CD14-positive monocyte (primary cell): ENCODE data around the gene GIMAP8. TPM values are rescaled to one million over a fixed set of nuclear protein-coding genes. Genes with fewer than 3 reads are reported as not detected.

ENCODE experiments used
- DNase-seq, 3 donors: peaks; one replicate each; pipeline ENCODE4 v3.0.0-alpha.2; 2011 to 2022
- H2AFZ ChIP-seq: 2 replicates; pipeline ENCODE4 v1.6.0; 2012; ENCODE audit warnings: mild to moderate bottlenecking, low read depth, low read length, inconsistent platforms; ENCODE audit not compliant: insufficient read depth, poor library complexity, severe bottlenecking
- H3K27ac ChIP-seq, 2 donors: 1 replicate in 1 of 2; 2 replicates in 1 of 2; pipeline ENCODE4 v1.5.1; 2012 to 2013; ENCODE audit warnings: low read length in 2 of 2, control low read depth in 1 of 2, inconsistent platforms in 1 of 2, low read depth in 1 of 2, mild to moderate bottlenecking in 1 of 2
- H3K27me3 ChIP-seq, 2 donors: one replicate each; pipeline versions ENCODE4 v1.6.0 to v1.6.1; 2011 to 2013; ENCODE audit warnings: low read length in 2 of 2; ENCODE audit not compliant: control insufficient read depth in 2 of 2, insufficient read depth in 2 of 2
- H3K36me3 ChIP-seq, 2 donors: replicated peaks in 1 of 2; 1 replicate in 1 of 2; 2 replicates in 1 of 2; pipeline versions ENCODE4 v1.5.1 to v1.6.1; 2012 to 2013; ENCODE audit warnings: low read length in 2 of 2, control low read depth in 1 of 2, inconsistent platforms in 1 of 2, mild to moderate bottlenecking in 1 of 2; ENCODE audit not compliant: insufficient read depth in 2 of 2, control insufficient read depth in 1 of 2
- H3K4me1 ChIP-seq, 2 donors: 1 replicate in 1 of 2; 2 replicates in 1 of 2; pipeline versions ENCODE4 v1.5.1 to v1.6.1; 2012 to 2013; ENCODE audit warnings: low read length in 2 of 2, control low read depth in 1 of 2, inconsistent platforms in 1 of 2, mild to moderate bottlenecking in 1 of 2, moderate library complexity in 1 of 2; ENCODE audit not compliant: insufficient read depth in 2 of 2, control insufficient read depth in 1 of 2
- H3K4me2 ChIP-seq: replicated peaks from 2 replicates; pipeline ENCODE3; 2012; ENCODE audit warnings: low read length, moderate library complexity, mild to moderate bottlenecking; ENCODE audit not compliant: poor library complexity, severe bottlenecking; ENCODE audit errors: extremely low read depth
- H3K4me3 ChIP-seq, 3 experiments: fragments of 200-600 bp in 1 of 3; sonication (generic) in 1 of 3; replicated peaks in 1 of 3; 1 replicate in 2 of 3; 2 replicates in 1 of 3; pipeline ENCODE4 v1.5.1; 2011 to 2013; ENCODE audit warnings: low read length in 3 of 3, mild to moderate bottlenecking in 3 of 3, control low read depth in 2 of 3, low read depth in 2 of 3, inconsistent platforms in 1 of 3, moderate library complexity in 1 of 3
- H3K79me2 ChIP-seq: 2 replicates; pipeline ENCODE4 v1.6.0; 2012; ENCODE audit warnings: mild to moderate bottlenecking, control low read depth, inconsistent platforms, low read length, moderate library complexity; ENCODE audit not compliant: insufficient read depth
- H3K9ac ChIP-seq: 2 replicates; pipeline ENCODE4 v1.6.0; 2017; ENCODE audit warnings: low read length, mild to moderate bottlenecking; ENCODE audit not compliant: insufficient read depth, poor library complexity, severe bottlenecking
- H3K9me3 ChIP-seq, 2 donors: replicated peaks in 1 of 2; 1 replicate in 1 of 2; 2 replicates in 1 of 2; pipeline versions ENCODE4 v1.5.1 to v1.6.1; 2012 to 2013; ENCODE audit warnings: low read length in 2 of 2, control low read depth in 1 of 2; ENCODE audit not compliant: control insufficient read depth in 1 of 2, insufficient read depth in 1 of 2
- H4K20me1 ChIP-seq: 2 replicates; pipeline ENCODE4 v1.6.0; 2012; ENCODE audit warnings: mild to moderate bottlenecking, low read length, control low read depth, moderate library complexity; ENCODE audit not compliant: insufficient read depth
- H3K27ac Mint-ChIP-seq, 7 donors: one replicate each; pipeline ENCODE4 v1.8.0; 2020; ENCODE audit warnings: mild to moderate bottlenecking in 7 of 7, mixed read lengths in 7 of 7, moderate library complexity in 6 of 7, inconsistent platforms in 2 of 7
- H3K27me3 Mint-ChIP-seq, 3 donors: one replicate each; pipeline ENCODE4 v1.8.0; 2021 to 2022; ENCODE audit warnings: low read depth in 3 of 3, mild to moderate bottlenecking in 3 of 3, mixed read lengths in 3 of 3, moderate library complexity in 3 of 3, inconsistent platforms in 1 of 3
- H3K36me3 Mint-ChIP-seq, 2 donors: one replicate each; pipeline ENCODE4 v1.8.0; 2020; ENCODE audit warnings: mixed read lengths in 2 of 2, inconsistent platforms in 1 of 2, mild to moderate bottlenecking in 1 of 2
- H3K4me1 Mint-ChIP-seq: one replicate; pipeline ENCODE4 v1.8.0; 2020; ENCODE audit warnings: mild to moderate bottlenecking, mixed read lengths
- H3K4me3 Mint-ChIP-seq, 2 donors: one replicate each; pipeline ENCODE4 v1.8.0; 2020; ENCODE audit warnings: mild to moderate bottlenecking in 2 of 2, mixed read lengths in 2 of 2, moderate library complexity in 1 of 2
- H3K9me3 Mint-ChIP-seq, 7 donors: one replicate each; pipeline ENCODE4 v1.8.0; 2020 to 2022; ENCODE audit warnings: mixed read lengths in 7 of 7, mild to moderate bottlenecking in 6 of 7, moderate library complexity in 6 of 7, inconsistent platforms in 2 of 7
- WGBS: methylation state at CpG from one replicate; pipeline ENCODE4 v1.1.5; 2013; ENCODE audit warnings: missing lambda C conversion rate; ENCODE audit not compliant: insufficient coverage; 5-methylcytosine and 5-hydroxymethylcytosine counted together
- intact Hi-C, 2 donors: fragments of 100-400 bp; cut with micrococcal nuclease; formaldehyde crosslinking; loops; one replicate each; pipeline versions ENCODE4 v1.15.0 to v1.15.1; 2023
- polyA plus RNA-seq, 3 donors: library from polyadenylated mRNA; depleted of rRNA in 1 of 3; unstranded in 2 of 3; stranded (reverse) in 1 of 3; fragments of 300-500 nt in 2 of 3; fragments of >200 nt in 1 of 3; fragmentation: Illumina TruSeq in 2 of 3; gene quantifications; 1 replicate in 2 of 3; 2 replicates in 1 of 3; pipeline ENCODE4 v1.2.3, GENCODE V29; 2012 to 2021
- TF ChIP-seq, protein P1 (sequence below): fragments of 200-600 bp; IDR thresholded peaks from one replicate; pipeline ENCODE4 v1.8.0; 2022; ENCODE audit warnings: antibody characterized with exemption, mild to moderate bottlenecking

The GIMAP8 gene
- polyA plus RNA-seq, 3 donors: 12.0 to 26.8 (median 22.5) TPM

DNA sequence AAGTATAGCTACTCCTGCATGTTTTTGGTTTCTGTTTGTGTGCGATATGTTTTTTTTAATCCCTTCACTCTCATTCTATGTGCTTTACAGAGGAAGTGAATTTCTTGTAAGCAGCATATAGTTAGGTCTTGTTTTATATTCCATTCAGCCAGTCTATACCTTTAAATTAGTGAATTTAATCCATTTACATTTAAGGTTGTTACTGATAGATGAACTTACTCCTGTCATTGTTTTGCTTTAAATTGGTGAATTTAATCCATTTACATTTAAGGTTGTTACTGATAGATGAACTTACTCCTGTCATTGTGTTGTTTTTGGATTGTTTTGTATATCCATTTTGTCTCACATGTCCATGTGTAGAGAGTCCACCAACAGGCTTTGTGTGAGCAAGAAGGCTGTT is 11.1 kb downstream of the GIMAP8 start:
- TF ChIP-seq, protein P1, sequence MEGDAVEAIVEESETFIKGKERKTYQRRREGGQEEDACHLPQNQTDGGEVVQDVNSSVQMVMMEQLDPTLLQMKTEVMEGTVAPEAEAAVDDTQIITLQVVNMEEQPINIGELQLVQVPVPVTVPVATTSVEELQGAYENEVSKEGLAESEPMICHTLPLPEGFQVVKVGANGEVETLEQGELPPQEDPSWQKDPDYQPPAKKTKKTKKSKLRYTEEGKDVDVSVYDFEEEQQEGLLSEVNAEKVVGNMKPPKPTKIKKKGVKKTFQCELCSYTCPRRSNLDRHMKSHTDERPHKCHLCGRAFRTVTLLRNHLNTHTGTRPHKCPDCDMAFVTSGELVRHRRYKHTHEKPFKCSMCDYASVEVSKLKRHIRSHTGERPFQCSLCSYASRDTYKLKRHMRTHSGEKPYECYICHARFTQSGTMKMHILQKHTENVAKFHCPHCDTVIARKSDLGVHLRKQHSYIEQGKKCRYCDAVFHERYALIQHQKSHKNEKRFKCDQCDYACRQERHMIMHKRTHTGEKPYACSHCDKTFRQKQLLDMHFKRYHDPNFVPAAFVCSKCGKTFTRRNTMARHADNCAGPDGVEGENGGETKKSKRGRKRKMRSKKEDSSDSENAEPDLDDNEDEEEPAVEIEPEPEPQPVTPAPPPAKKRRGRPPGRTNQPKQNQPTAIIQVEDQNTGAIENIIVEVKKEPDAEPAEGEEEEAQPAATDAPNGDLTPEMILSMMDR: no peak
- WGBS: no CpG with 5 or more reads among the region's 1 CpG
- peaks cover 26 to 47% (median 35%) of the 10 kb centered on the region in 7 donors for H3K9me3 Mint-ChIP-seq
- Histone ChIP-seq H3K79me2 (peaks cover 100% of the 10 kb centered on the region), H3K27ac (no peak overlapping the region), H3K9ac (no peak overlapping the region), H3K4me3 (no peak overlapping the region), H3K27me3 (no peaks in the 10 kb centered on the region), H4K20me1 (peaks cover 92% of the 10 kb centered on the region), H2AFZ (no peak overlapping the region), H3K4me1 (peaks cover 31 to 35% of the 10 kb centered on the region in 2 donors), H3K36me3 (peaks cover 43 to 97% of the 10 kb centered on the region in 2 donors), H3K4me2 (no peak overlapping the region), H3K9me3 (peaks cover 18 to 40% of the 10 kb centered on the region in 2 donors)
- intact Hi-C loops: no loop called here
- peaks cover 82 to 89% of the 10 kb centered on the region in 2 donors for H3K36me3 Mint-ChIP-seq
- peaks cover 63% of the 10 kb centered on the region for H3K4me1 Mint-ChIP-seq
- H3K27me3 Mint-ChIP-seq: no peaks in the 10 kb centered on the region
- no peak for DNase-seq
- H3K27ac Mint-ChIP-seq: peak overlapping the region in 1 of 7 donors; percentile 76
- no peak overlapping the region for H3K4me3 Mint-ChIP-seq

GRCh38 chr7:150462413-150462812 is 12.0 kb downstream of the GIMAP8 start:
- H3K27me3 ChIP-seq: no peaks in the 10 kb centered on the region
- H3K27ac ChIP-seq: no peak overlapping the region
- peaks cover 35 to 43% of the 10 kb centered on the region in 2 donors for H3K4me1 ChIP-seq
- H2AFZ ChIP-seq: no peak overlapping the region
- TF ChIP-seq, protein P1: no peak
- peaks cover 100% of the 10 kb centered on the region for H3K79me2 ChIP-seq
- Mint-ChIP-seq H3K27me3 (no peaks in the 10 kb centered on the region), H3K4me3 (no peak overlapping the region), H3K9me3 (peaks cover 23 to 49% (median 35%) of the 10 kb centered on the region in 7 donors), H3K36me3 (peaks cover 81 to 89% of the 10 kb centered on the region in 2 donors), H3K27ac (no peak overlapping the region), H3K4me1 (peaks cover 62% of the 10 kb centered on the region)
- H3K9ac ChIP-seq: no peak overlapping the region
- peaks cover 52 to 97% of the 10 kb centered on the region in 2 donors for H3K36me3 ChIP-seq
- intact Hi-C loops: no loop called here
- no peak overlapping the region for H3K4me3 ChIP-seq
- no peak for DNase-seq
- peaks cover 18 to 40% of the 10 kb centered on the region in 2 donors for H3K9me3 ChIP-seq
- no peak overlapping the region for H3K4me2 ChIP-seq
- H4K20me1 ChIP-seq: peaks cover 92% of the 10 kb centered on the region
